NB4 (cell line): ENCODE results near the gene SELENOW.

ENCODE experiments used
- MYC ChIP-seq: IDR thresholded peaks from 2 replicates; pipeline ENCODE4 v1.6.1; 2011; ENCODE audit warnings: low read depth, low read length
- POLR2A ChIP-seq: IDR thresholded peaks from 2 replicates; pipeline ENCODE4 v1.6.1; 2011; ENCODE audit warnings: mild to moderate bottlenecking; ENCODE audit not compliant: insufficient read length; ENCODE audit errors: extremely low read depth
- TF ChIP-seq, protein P1 (sequence below): IDR thresholded peaks from one replicate; pipeline ENCODE4 v1.5.1; 2012; ENCODE audit warnings: low read depth, low read length

- TF ChIP-seq POLR2A: no peak
- TF ChIP-seq, protein P1, sequence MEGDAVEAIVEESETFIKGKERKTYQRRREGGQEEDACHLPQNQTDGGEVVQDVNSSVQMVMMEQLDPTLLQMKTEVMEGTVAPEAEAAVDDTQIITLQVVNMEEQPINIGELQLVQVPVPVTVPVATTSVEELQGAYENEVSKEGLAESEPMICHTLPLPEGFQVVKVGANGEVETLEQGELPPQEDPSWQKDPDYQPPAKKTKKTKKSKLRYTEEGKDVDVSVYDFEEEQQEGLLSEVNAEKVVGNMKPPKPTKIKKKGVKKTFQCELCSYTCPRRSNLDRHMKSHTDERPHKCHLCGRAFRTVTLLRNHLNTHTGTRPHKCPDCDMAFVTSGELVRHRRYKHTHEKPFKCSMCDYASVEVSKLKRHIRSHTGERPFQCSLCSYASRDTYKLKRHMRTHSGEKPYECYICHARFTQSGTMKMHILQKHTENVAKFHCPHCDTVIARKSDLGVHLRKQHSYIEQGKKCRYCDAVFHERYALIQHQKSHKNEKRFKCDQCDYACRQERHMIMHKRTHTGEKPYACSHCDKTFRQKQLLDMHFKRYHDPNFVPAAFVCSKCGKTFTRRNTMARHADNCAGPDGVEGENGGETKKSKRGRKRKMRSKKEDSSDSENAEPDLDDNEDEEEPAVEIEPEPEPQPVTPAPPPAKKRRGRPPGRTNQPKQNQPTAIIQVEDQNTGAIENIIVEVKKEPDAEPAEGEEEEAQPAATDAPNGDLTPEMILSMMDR: no peak
- TF ChIP-seq MYC: no peak
Measured at GRCh38 chr19:47729799-47730520, 48.5 kb upstream of the SELENOW start.
